Measurements from ENCODE around the gene OXT. TPM values are rescaled to one million over a fixed set of nuclear protein-coding genes. Genes with fewer than 3 reads are reported as not detected.
A peak's percentile ranks its signal among the peaks of the same experiment; 100 is the strongest.

The OXT gene
- total and polyA plus RNA-seq, 2 of the 13 experiments (the other 11 are each of a cell fraction or from before 2014, with no cell fraction given): not detected

DNA sequence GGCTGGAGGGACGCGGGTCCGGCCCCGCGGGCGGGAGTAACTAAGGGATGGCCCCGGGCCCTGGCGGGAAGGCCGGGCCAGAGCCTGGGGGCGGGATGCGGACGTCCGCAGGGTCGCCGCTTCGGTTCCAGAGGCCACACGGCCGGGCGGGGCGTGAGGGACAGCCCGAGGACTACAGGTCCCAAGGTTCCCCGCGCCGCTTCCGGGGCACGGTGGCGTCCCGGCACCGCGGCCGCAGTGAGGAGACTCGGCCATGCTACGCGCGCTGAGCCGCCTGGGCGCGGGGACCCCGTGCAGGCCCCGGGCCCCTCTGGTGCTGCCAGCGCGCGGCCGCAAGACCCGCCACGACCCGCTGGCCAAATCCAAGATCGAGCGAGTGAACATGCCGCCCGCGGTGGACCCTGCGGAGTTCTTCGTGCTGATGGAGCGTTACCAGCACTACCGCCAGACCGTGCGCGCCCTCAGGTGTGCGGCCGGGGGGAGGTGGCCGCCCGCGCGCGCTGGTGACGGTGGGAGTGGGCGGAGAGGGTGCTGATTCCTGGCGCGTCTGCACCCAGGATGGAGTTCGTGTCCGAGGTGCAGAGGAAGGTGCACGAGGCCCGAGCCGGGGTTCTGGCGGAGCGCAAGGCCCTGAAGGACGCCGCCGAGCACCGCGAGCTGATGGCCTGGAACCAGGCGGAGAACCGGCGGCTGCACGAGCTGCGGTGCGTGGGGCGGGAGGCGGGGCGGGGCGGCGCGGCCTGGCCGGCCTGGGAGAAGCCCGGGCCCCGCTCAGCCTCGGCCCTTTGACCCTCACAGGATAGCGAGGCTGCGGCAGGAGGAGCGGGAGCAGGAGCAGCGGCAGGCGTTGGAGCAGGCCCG lies 25.4 kb upstream of the OXT start, which contains the start of gene MRPS26 (continued):
- TF ChIP-seq CEBPB (IDR thresholded peaks at IDR 0.05; ENCODE audit: borderline replicate concordance, low read depth, low read length): no peak
- TF ChIP-seq ZNF552 (CRISPR knock-in tag; IDR thresholded peaks at IDR 0.05; ENCODE audit: borderline replicate concordance): peak; percentile 86
- peak; percentile 62 for TF ChIP-seq DNMT1 (CRISPR knock-in tag; IDR thresholded peaks at IDR 0.05)
- TF ChIP-seq REPIN1 (CRISPR knock-in tag; IDR thresholded peaks at IDR 0.05; ENCODE audit: borderline replicate concordance, low read depth): peak; percentile 95
- peak; percentile 71; the same call in 1 of the 2 replicates for TF ChIP-seq ZNF326 (CRISPR knock-in tag; IDR thresholded peaks at IDR 0.05; ENCODE audit: borderline replicate concordance)
- peak; percentile 99 for TF ChIP-seq ZNF446 (CRISPR knock-in tag; IDR thresholded peaks at IDR 0.05)
- TF ChIP-seq, protein P1, sequence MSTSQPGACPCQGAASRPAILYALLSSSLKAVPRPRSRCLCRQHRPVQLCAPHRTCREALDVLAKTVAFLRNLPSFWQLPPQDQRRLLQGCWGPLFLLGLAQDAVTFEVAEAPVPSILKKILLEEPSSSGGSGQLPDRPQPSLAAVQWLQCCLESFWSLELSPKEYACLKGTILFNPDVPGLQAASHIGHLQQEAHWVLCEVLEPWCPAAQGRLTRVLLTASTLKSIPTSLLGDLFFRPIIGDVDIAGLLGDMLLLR (CRISPR knock-in tag; IDR thresholded peaks at IDR 0.05): peak; percentile 82; the same call in 1 of the 2 replicates

DNA sequence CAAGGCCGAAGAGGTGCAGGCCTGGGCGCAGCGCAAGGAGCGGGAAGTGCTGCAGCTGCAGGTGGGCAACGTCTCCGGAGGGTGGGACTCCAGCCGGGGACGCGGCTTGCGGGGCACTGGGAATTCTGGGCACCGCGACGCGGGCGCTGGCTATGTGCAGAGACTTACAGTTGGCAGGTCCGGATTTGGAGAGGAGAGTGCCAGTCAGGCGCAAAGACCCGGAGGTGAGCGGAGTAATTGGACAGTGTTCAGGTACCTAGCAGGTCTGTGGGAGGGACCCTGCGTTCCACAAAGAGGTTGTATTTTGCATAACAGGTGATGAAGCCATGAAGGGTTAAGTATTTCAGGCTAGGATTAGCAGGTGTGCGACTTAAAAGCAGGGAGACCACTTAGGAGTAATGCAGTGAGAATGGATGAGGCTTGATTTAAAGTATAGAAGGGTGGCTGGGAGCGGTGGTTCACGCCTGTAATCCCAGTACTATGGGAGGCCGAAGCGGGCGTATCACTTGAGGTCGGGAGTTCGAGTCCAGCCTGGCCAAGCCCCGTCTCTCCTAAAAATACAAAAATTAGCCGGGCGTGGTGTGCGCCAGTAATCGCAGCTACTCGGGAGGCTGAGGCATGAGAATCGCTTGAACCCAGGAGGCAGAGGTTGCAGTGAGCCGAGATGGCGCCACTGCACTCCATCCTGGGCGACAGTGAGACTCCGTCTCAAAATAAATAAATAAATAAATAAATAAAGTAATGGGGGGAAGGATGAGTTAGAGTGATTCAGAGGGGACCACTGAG lies 24.6 kb upstream of the OXT start:
- Histone ChIP-seq H2AFZ (ENCODE audit: low read length) (no peak overlapping the region), H3K4me1 (ENCODE audit: insufficient read depth, low read length) (peaks cover 44% of the 10 kb centered on the region), H4K20me1 (ENCODE audit: insufficient read depth, low read length) (no peaks in the 10 kb centered on the region), H3K9me3 (ENCODE audit: low read length) (no peaks in the 10 kb centered on the region), H3K79me2 (ENCODE audit: insufficient read depth, low read length) (peaks cover 18% of the 10 kb centered on the region), H3K9ac (ENCODE audit: insufficient read depth, low read depth, low read length) (peak overlapping the region; percentile 89), H3K36me3 (replicated peaks in 1 of 2; ENCODE audit: control insufficient read depth in 1 of 2, insufficient read depth in 2 of 2, low read length in 2 of 2) (peaks cover 18 to 29% of the 10 kb centered on the region in 2 experiments), H3K27me3 (ENCODE audit: control insufficient read depth in 1 of 2, insufficient read depth in 2 of 2, low read length in 2 of 2) (no peaks in the 10 kb centered on the region; a peak in 1 of 5 replicates), H3K27ac (ENCODE audit: extremely low read length, insufficient read depth, low read length) (peak overlapping the region; percentile 85), H3K4me3 (replicated peaks in 1 of 3; ENCODE audit: insufficient read depth in 1 of 3, low read depth in 2 of 3, low read length in 3 of 3) (peak overlapping the region; percentile 89 to 97 (median 95)), H3K4me2 (ENCODE audit: low read depth, low read length) (peak overlapping the region; percentile 99)
- FAIRE-seq (no peak), ATAC-seq (peak; percentile 3), DNase-seq (ENCODE audit: low spot score) (peak; percentile 47)
- 49% methylated on average over 29 of the region's 39 CpGs for WGBS (ENCODE audit: low lambda C conversion rate)
- POLR2A ChIA-PET: interaction anchor here (0.7 to 2.4 kb wide), 4 partner anchors 10 to 100 kb away, joined by 3 to 10 read pairs (median 4); no protein-coding TSS in a partner anchor
- CTCF ChIA-PET (ENCODE audit: low intra/inter-chr PET ratio, low total read pairs): no interaction called here
- in situ Hi-C loops (cut with HindIII; ENCODE audit: extremely low pct_ligation_motif_present, low pct_unique_long_range_greater_than_20kb): no loop called here
- intact Hi-C loops (cut with micrococcal nuclease; ENCODE audit: unreplicated experiment): loop anchor here (10.0 kb wide), 1 partner anchor 132 kb away; no protein-coding TSS in a partner anchor
- no TSS peak for BruUV-seq (replicated peaks)
- TF ChIP-seq ZNF543 (CRISPR knock-in tag; IDR thresholded peaks at IDR 0.05) (no peak), SOX6 (IDR thresholded peaks at IDR 0.05) (no peak), SOX6 (CRISPR knock-in tag; IDR thresholded peaks at IDR 0.05) (no peak), GABPB1 (CRISPR knock-in tag; IDR thresholded peaks at IDR 0.05) (no peak)
- TF ChIP-seq, protein P2, sequence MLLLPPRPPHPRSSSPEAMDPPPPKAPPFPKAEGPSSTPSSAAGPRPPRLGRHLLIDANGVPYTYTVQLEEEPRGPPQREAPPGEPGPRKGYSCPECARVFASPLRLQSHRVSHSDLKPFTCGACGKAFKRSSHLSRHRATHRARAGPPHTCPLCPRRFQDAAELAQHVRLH (CRISPR knock-in tag; IDR thresholded peaks at IDR 0.05; ENCODE audit: borderline replicate concordance, low read depth): no peak
- TF ChIP-seq, protein P3, sequence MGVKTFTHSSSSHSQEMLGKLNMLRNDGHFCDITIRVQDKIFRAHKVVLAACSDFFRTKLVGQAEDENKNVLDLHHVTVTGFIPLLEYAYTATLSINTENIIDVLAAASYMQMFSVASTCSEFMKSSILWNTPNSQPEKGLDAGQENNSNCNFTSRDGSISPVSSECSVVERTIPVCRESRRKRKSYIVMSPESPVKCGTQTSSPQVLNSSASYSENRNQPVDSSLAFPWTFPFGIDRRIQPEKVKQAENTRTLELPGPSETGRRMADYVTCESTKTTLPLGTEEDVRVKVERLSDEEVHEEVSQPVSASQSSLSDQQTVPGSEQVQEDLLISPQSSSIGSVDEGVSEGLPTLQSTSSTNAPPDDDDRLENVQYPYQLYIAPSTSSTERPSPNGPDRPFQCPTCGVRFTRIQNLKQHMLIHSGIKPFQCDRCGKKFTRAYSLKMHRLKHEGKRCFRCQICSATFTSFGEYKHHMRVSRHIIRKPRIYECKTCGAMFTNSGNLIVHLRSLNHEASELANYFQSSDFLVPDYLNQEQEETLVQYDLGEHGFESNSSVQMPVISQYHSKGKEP (CRISPR knock-in tag; IDR thresholded peaks at IDR 0.05): no peak
- TF ChIP-seq, protein P4, sequence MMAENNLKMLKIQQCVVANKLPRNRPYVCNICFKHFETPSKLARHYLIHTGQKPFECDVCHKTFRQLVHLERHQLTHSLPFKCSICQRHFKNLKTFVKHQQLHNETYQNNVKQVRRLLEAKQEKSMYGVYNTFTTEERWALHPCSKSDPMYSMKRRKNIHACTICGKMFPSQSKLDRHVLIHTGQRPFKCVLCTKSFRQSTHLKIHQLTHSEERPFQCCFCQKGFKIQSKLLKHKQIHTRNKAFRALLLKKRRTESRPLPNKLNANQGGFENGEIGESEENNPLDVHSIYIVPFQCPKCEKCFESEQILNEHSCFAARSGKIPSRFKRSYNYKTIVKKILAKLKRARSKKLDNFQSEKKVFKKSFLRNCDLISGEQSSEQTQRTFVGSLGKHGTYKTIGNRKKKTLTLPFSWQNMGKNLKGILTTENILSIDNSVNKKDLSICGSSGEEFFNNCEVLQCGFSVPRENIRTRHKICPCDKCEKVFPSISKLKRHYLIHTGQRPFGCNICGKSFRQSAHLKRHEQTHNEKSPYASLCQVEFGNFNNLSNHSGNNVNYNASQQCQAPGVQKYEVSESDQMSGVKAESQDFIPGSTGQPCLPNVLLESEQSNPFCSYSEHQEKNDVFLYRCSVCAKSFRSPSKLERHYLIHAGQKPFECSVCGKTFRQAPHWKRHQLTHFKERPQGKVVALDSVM (CRISPR knock-in tag; IDR thresholded peaks at IDR 0.05): peak; percentile 38; the same call in 1 of the 2 replicates
